Putamen (tissue), 1 donor: ENCODE data around the gene HMGXB3.

ENCODE experiments used
- DNase-seq: peaks from one replicate; pipeline ENCODE4 v3.0.0-alpha.2; 2016; ENCODE audit warnings: low spot score

Gene HMGXB3

DNA sequence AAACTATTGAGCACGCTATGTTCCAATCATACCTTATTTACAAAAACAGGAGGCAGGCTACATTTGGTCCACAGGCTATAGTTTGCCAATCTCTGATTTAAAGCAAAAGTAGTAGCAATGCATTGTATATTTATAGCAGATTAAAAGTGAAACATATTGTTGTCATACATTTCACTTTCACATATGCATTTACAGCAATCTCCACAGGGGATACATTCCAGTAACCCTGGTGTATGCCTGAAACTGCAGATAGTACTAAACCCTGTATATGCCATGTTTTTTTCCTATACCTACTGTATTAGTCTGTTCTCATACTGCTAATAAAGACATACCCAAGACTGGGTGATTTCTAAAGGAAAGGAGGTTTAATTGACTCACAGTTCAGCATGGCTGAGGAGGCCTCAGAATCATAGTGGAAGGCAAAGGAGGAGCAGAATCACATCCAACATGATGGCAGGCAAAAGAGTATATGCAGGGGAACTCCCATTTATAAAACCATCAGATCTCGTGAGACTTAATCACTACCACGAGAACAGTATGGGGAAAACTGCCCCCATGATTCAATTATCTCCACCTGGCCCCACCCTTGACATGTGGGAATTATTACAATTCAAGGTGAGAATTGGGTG is 91.7 kb downstream of the HMGXB3 start:
- no peak for DNase-seq

DNA sequence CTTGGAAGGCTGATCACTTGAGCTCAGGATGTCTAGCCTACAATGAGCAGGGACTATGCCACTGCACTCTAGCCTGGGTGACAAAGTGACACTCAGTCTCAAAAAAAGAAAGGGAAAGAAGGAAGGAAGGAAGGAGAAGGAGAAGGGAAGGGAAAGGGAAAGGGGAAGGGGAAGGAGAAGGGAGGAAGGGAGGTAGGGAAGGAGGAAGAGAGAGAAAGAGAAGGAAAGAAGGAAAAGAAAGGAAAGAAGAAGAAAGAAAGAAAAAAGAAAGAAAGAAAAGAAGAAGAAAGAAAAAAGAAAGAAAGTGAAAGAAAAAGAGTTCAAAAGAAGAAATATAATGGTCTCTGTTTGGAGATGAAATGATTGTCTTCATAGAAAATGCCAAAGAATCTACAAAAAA is 96.6 kb downstream of the HMGXB3 start:
- no peak for DNase-seq

DNA sequence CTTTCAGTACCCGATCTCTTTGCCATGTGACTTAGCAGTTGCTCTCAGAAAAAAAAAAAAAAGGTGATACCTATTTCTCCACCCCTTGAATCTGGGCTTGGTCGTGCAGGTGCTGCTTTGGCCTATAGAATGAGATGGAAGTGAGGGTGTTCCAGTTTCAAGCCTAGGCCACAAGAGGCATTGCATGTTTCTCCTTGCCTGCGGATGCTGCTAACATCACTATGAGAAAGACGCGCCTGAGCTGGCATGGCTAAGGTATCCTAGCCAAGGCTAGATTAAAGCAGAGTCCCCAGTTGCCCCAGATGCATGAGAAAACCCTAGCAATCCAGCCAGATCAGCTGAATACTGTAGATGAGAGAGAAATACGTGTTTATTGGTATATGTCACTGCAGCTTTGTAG is 100.5 kb downstream of the HMGXB3 start:
- no peak for DNase-seq
